ENCODE measurements around the gene RNF113B. TPM values are rescaled to one million over a fixed set of nuclear protein-coding genes. Genes with fewer than 3 reads are reported as not detected.

RNF113B gene
- total and polyA plus RNA-seq, 2 of the 4 experiments (the other 2 are of a cell fraction): not detected

- no peaks in the 10 kb centered on the region for H3K9me3 ChIP-seq (ENCODE audit: control insufficient read depth, insufficient read depth, low read length)
- H3K4me3 ChIP-seq (ENCODE audit: insufficient read depth, low read depth, low read length): no peak overlapping the region
- 0 out of 2 replicates have a peak overlapping the region, but pooled peaks have one; percentile 30 for H3K18ac ChIP-seq (ENCODE audit: low read depth, low read length)
- peaks cover 12% of the 10 kb centered on the region for H3K36me3 ChIP-seq (ENCODE audit: control insufficient read depth, insufficient read depth, low read length)
- no peak overlapping the region for H2AFZ ChIP-seq (replicated peaks; ENCODE audit: low read length, poor library complexity)
- no peak overlapping the region; the same call in 1 of the 2 replicates for H4K91ac ChIP-seq (ENCODE audit: insufficient read depth, low read depth, low read length)
- ChIA-PET CTCF (interaction anchor here (1.1 kb wide), 1 partner anchor 37 kb away, joined by 3 read pairs; no protein-coding TSS in a partner anchor), POLR2A (ENCODE audit: unreplicated experiment) (no interaction called here)
- dilution Hi-C loops (cut with HindIII; ENCODE audit: low sequenced_read_pairs, unreplicated experiment): no loop called here
- intact Hi-C loops (cut with micrococcal nuclease): no loop called here
- BruUV-seq (replicated peaks): no TSS peak
- DNase-seq (no peak), ATAC-seq (ENCODE audit: low read depth) (no peak)
- no peak overlapping the region for H2BK120ac ChIP-seq (ENCODE audit: low read depth, low read length)
- no peak overlapping the region for H2BK15ac ChIP-seq (ENCODE audit: low read depth, low read length)
- no peak overlapping the region for H3K27ac ChIP-seq (ENCODE audit: insufficient read depth, low read length)
- no peak overlapping the region for H3K4me2 ChIP-seq (ENCODE audit: low read depth, low read length)
- in situ Hi-C loops (cut with MboI; ENCODE audit: low sequenced_read_pairs): no loop called here
- peak overlapping the region; percentile 36; the same call in 1 of the 2 replicates for H2AK5ac ChIP-seq (ENCODE audit: low read depth, low read length)
- H4K5ac ChIP-seq (ENCODE audit: low read depth, low read length): no peak overlapping the region
- WGBS, 2 experiments (ENCODE audit: extremely low coverage in 2 of 2, insufficient read length in 1 of 2): 94% methylated on average over 12 of the region's 20 CpGs; no CpG with 5 or more reads in 1 of the 2 experiments
- no peak overlapping the region for H3K56ac ChIP-seq (ENCODE audit: extremely low read depth, insufficient read depth, low read length)
- peaks cover 28% of the 10 kb centered on the region for H3K9me1 ChIP-seq (ENCODE audit: insufficient read depth, low read length)
- H3K14ac ChIP-seq (replicated peaks; ENCODE audit: low read depth, low read length): no peak overlapping the region
- no peak overlapping the region for H2BK5ac ChIP-seq (ENCODE audit: low read depth, low read length, poor library complexity, severe bottlenecking)
- no peak overlapping the region for H2AK9ac ChIP-seq (replicated peaks; ENCODE audit: low read depth, low read length, poor library complexity)
- H4K20me1 ChIP-seq (ENCODE audit: insufficient read depth, low read length): peaks cover 16% of the 10 kb centered on the region
- TF ChIP-seq RFX5 (IDR thresholded peaks at IDR 0.05; ENCODE audit: low read depth, low read length) (no peak), RCOR1 (IDR thresholded peaks at IDR 0.05; ENCODE audit: insufficient replicate concordance, low read length) (no peak), FOS (IDR thresholded peaks at IDR 0.05; ENCODE audit: low read depth, low read length) (no peak), ELK1 (IDR thresholded peaks at IDR 0.05; ENCODE audit: borderline replicate concordance, low read depth, low read length) (no peak), CHD1 (IDR thresholded peaks at IDR 0.05; ENCODE audit: low read depth, low read length) (no peak), CTCF (conservative IDR thresholded peaks at IDR 0.05; ENCODE audit: low read depth, low read length) (no peak), RAD21 (IDR thresholded peaks at IDR 0.05; ENCODE audit: low read length) (no peak), BHLHE40 (IDR thresholded peaks at IDR 0.05; ENCODE audit: low read depth, low read length) (no peak), MAZ (IDR thresholded peaks at IDR 0.05; ENCODE audit: borderline replicate concordance, low read depth, low read length) (no peak), CEBPB (IDR thresholded peaks at IDR 0.05; ENCODE audit: low read depth, low read length) (no peak), MXI1 (IDR thresholded peaks at IDR 0.05; ENCODE audit: borderline replicate concordance, low read depth, low read length) (no peak), POLR2A (IDR thresholded peaks at IDR 0.05; ENCODE audit: low read depth, low read length) (no peak), NFE2L2 (IDR thresholded peaks at IDR 0.05; ENCODE audit: low read depth, low read length) (no peak)
- TF ChIP-seq, protein P1, sequence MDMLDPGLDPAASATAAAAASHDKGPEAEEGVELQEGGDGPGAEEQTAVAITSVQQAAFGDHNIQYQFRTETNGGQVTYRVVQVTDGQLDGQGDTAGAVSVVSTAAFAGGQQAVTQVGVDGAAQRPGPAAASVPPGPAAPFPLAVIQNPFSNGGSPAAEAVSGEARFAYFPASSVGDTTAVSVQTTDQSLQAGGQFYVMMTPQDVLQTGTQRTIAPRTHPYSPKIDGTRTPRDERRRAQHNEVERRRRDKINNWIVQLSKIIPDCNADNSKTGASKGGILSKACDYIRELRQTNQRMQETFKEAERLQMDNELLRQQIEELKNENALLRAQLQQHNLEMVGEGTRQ (IDR thresholded peaks at IDR 0.05; ENCODE audit: low read depth, low read length): no peak
- H3K79me1 ChIP-seq (ENCODE audit: low read depth in 1 of 2, low read length in 2 of 2): peaks cover 66 to 87% of the 10 kb centered on the region in 2 experiments
- no peaks in the 10 kb centered on the region for H3K27me3 ChIP-seq (ENCODE audit: control insufficient read depth, insufficient read depth, low read length)
- H3K4me1 ChIP-seq (ENCODE audit: control insufficient read depth, insufficient read depth, low read length): peaks cover 26% of the 10 kb centered on the region
- H3K4ac ChIP-seq (ENCODE audit: low read depth, low read length): peak overlapping the region; percentile 34; the same call in 1 of the 2 replicates
- H3K9ac ChIP-seq (ENCODE audit: low read depth, low read length): no peak overlapping the region
- no peak overlapping the region for H3K23ac ChIP-seq (ENCODE audit: low read depth, low read length)
- no peak overlapping the region; a peak in 1 of 4 replicates for H4K8ac ChIP-seq (ENCODE audit: low read depth in 2 of 2, low read length in 2 of 2)
- no peak overlapping the region; the same call in 1 of the 2 replicates for H2BK20ac ChIP-seq (ENCODE audit: low read depth, low read length)
Measured at GRCh38 chr13:98225036-98225940, 48.2 kb upstream of the RNF113B start.
